ENCODE measurements around the gene ACSL5.

Gene ACSL5

GRCh38 chr10:112373912-112374338 is at the start of gene ACSL5:
TSS of gene ACSL5 (plus strand) at chr10:112374116. CDS start at chr10:112394947, 20,831 bp downstream.
- no peak within 1 kb of the TSS for H3K4me3 ChIP-seq
- DNase-seq (ENCODE audit: low spot score): peak; percentile 57
- H3K27ac ChIP-seq: no peak within 1 kb of the TSS
- TF ChIP-seq CTCF (IDR thresholded peaks at IDR 0.05): no peak

GRCh38 chr10:112327678-112328077 is 46.2 kb upstream of the ACSL5 start:
- H3K4me3 ChIP-seq: no peak overlapping the region
- DNase-seq (ENCODE audit: low spot score): no peak
- no peak overlapping the region for H3K27ac ChIP-seq
- no peak for TF ChIP-seq CTCF (IDR thresholded peaks at IDR 0.05)

GRCh38 chr10:112330162-112330561 is 43.8 kb upstream of the ACSL5 start:
- no peak for DNase-seq (ENCODE audit: low spot score)
- Histone ChIP-seq H3K4me3 (no peak overlapping the region), H3K27ac (no peak overlapping the region)
- no peak for TF ChIP-seq CTCF (IDR thresholded peaks at IDR 0.05)

GRCh38 chr10:112330607-112331160 is 43.2 kb upstream of the ACSL5 start:
- H3K4me3 ChIP-seq: no peak overlapping the region
- DNase-seq (ENCODE audit: low spot score): no peak
- no peak overlapping the region for H3K27ac ChIP-seq
- no peak for TF ChIP-seq CTCF (IDR thresholded peaks at IDR 0.05)

GRCh38 chr10:112332022-112332421 is 41.9 kb upstream of the ACSL5 start:
- no peak for TF ChIP-seq CTCF (IDR thresholded peaks at IDR 0.05)
- Histone ChIP-seq H3K4me3 (no peak overlapping the region), H3K27ac (no peak overlapping the region)
- DNase-seq (ENCODE audit: low spot score): no peak

GRCh38 chr10:112332509-112333228 is 41.2 kb upstream of the ACSL5 start:
- Histone ChIP-seq H3K27ac (no peak overlapping the region), H3K4me3 (no peak overlapping the region)
- DNase-seq (ENCODE audit: low spot score): no peak
- no peak for TF ChIP-seq CTCF (IDR thresholded peaks at IDR 0.05)

GRCh38 chr10:112333452-112333851 is 40.5 kb upstream of the ACSL5 start:
- no peak for DNase-seq (ENCODE audit: low spot score)
- Histone ChIP-seq H3K27ac (no peak overlapping the region), H3K4me3 (no peak overlapping the region)
- TF ChIP-seq CTCF (IDR thresholded peaks at IDR 0.05): no peak
